HepG2 (cell line): ENCODE results near the gene ASPRV1. TPM values are rescaled to one million over a fixed set of nuclear protein-coding genes. Genes with fewer than 3 reads are reported as not detected.

Source experiments
- LRRFIP1 ChIP-seq: sonication (generic); formaldehyde crosslinking; conservative IDR thresholded peaks from 2 replicates; pipeline ENCODE4 v1.4.0; 2020; ENCODE audit warnings: missing genetic modification reagents
- MAFG ChIP-seq: sonication (generic); formaldehyde crosslinking; IDR thresholded peaks from 2 replicates; pipeline ENCODE4 v1.5.1; 2020; ENCODE audit warnings: mild to moderate bottlenecking, missing genetic modification reagents
- MAFK ChIP-seq, 2 experiments: IDR thresholded peaks in 1 of 2; conservative IDR thresholded peaks in 1 of 2; 2 replicates each; pipeline ENCODE4 v1.6.1; 2011; ENCODE audit warnings: improper control_type of control experiment in 2 of 2, low read length in 2 of 2
- MIER2 ChIP-seq: IDR thresholded peaks from 2 replicates; pipeline ENCODE4 v1.6.1; 2016; ENCODE audit warnings: missing biosample characterization, missing genetic modification reagents
- NFKB2 ChIP-seq: sonication (generic); formaldehyde crosslinking; IDR thresholded peaks from 2 replicates; pipeline ENCODE4 v1.4.0; 2020; ENCODE audit warnings: missing genetic modification reagents, borderline replicate concordance
- SATB2 ChIP-seq: sonication (generic); formaldehyde crosslinking; IDR thresholded peaks from 2 replicates; pipeline ENCODE4 v1.5.0; 2020; ENCODE audit warnings: missing genetic modification reagents
- THAP9 ChIP-seq: sonication (generic); formaldehyde crosslinking; IDR thresholded peaks from 2 replicates; pipeline ENCODE4; 2020; ENCODE audit warnings: missing genetic modification reagents, mild to moderate bottlenecking, borderline replicate concordance
- ZBTB33 ChIP-seq: sonication (generic); formaldehyde crosslinking; IDR thresholded peaks from 2 replicates; pipeline ENCODE4 v1.4.0; 2020; ENCODE audit warnings: missing genetic modification reagents
- ZNF276 ChIP-seq: sonication (generic); formaldehyde crosslinking; IDR thresholded peaks from 2 replicates; pipeline ENCODE4 v1.4.0; 2020; ENCODE audit warnings: mild to moderate bottlenecking, low read depth, missing genetic modification reagents
- ZNF746 ChIP-seq: sonication (generic); formaldehyde crosslinking; IDR thresholded peaks from 2 replicates; pipeline ENCODE4 v1.8.0; 2022; ENCODE audit warnings: mild to moderate bottlenecking, missing genetic modification reagents
- polyA plus RNA-seq, 8 experiments: library from polyadenylated mRNA; depleted of rRNA in 3 of 8; stranded (reverse) in 7 of 8; unstranded in 1 of 8; fragments of >200 nt; fragmentation: Illumina TruSeq in 4 of 8; extraction: Trizol in 4 of 8; gene quantifications; 2 replicates each; pipeline versions ENCODE4 v1.2.1 to v1.2.3, GENCODE V29; 2011 to 2016; ENCODE audit warnings: low read depth in 4 of 8, missing spikeins in 1 of 8, mixed read lengths in 1 of 8; ENCODE audit not compliant: insufficient read depth in 1 of 8
- total RNA-seq, 5 experiments: library from RNA; depleted of rRNA; stranded (reverse); fragments of >200 nt; fragmentation: Illumina TruSeq; extraction: Trizol; gene quantifications; 2 replicates each; pipeline ENCODE4 v1.2.3, GENCODE V29; 2016; ENCODE audit warnings: low read depth in 1 of 5
- TF ChIP-seq, protein P1 (sequence below): sonication (generic); formaldehyde crosslinking; IDR thresholded peaks from 2 replicates; pipeline ENCODE4 v1.4.0; 2020; ENCODE audit warnings: missing genetic modification reagents, borderline replicate concordance

ASPRV1 gene
- total and polyA plus RNA-seq, 2 of the 13 experiments (the other 11 are each of a cell fraction or from before 2014, with no cell fraction given), result 0.40 to 0.48 TPM

GRCh38 chr2:70007151-70007550, 45.7 kb upstream of the ASPRV1 start (continued):
- TF ChIP-seq, protein P1, sequence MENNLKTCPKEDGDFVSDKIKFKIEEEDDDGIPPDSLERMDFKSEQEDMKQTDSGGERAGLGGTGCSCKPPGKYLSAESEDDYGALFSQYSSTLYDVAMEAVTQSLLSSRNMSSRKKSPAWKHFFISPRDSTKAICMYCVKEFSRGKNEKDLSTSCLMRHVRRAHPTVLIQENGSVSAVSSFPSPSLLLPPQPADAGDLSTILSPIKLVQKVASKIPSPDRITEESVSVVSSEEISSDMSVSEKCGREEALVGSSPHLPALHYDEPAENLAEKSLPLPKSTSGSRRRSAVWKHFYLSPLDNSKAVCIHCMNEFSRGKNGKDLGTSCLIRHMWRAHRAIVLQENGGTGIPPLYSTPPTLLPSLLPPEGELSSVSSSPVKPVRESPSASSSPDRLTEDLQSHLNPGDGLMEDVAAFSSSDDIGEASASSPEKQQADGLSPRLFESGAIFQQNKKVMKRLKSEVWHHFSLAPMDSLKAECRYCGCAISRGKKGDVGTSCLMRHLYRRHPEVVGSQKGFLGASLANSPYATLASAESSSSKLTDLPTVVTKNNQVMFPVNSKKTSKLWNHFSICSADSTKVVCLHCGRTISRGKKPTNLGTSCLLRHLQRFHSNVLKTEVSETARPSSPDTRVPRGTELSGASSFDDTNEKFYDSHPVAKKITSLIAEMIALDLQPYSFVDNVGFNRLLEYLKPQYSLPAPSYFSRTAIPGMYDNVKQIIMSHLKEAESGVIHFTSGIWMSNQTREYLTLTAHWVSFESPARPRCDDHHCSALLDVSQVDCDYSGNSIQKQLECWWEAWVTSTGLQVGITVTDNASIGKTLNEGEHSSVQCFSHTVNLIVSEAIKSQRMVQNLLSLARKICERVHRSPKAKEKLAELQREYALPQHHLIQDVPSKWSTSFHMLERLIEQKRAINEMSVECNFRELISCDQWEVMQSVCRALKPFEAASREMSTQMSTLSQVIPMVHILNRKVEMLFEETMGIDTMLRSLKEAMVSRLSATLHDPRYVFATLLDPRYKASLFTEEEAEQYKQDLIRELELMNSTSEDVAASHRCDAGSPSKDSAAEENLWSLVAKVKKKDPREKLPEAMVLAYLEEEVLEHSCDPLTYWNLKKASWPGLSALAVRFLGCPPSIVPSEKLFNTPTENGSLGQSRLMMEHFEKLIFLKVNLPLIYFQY, result no peak
- no peak for TF ChIP-seq MIER2 (CRISPR knock-in tag)
- TF ChIP-seq ZNF276 (CRISPR knock-in tag), result no peak
- no peak for TF ChIP-seq NFKB2 (CRISPR knock-in tag)
- TF ChIP-seq THAP9 (CRISPR knock-in tag), result no peak
- no peak for TF ChIP-seq ZBTB33 (CRISPR knock-in tag)
- no peak for TF ChIP-seq SATB2 (CRISPR knock-in tag)
- no peak for TF ChIP-seq ZNF746 (CRISPR knock-in tag)
- no peak for TF ChIP-seq LRRFIP1 (CRISPR knock-in tag)
- no peak for TF ChIP-seq MAFK (conservative IDR thresholded peaks at IDR 0.05 in 1 of 2, IDR thresholded peaks at IDR 0.05 in 1 of 2; ENCODE audit: low read length in 2 of 2)
- TF ChIP-seq MAFG (CRISPR knock-in tag), result no peak
